Measurements from ENCODE around the gene ARHGEF9.

The ARHGEF9 gene

GRCh38 chrX:63747331-63747730, 37.7 kb downstream of the ARHGEF9 start:
- H3K4me3 ChIP-seq (ENCODE audit: low read depth, low read length) = no peak overlapping the region
- TF ChIP-seq CTCF (IDR thresholded peaks at IDR 0.05; ENCODE audit: low read depth, low read length, missing control alignments) = no peak
- DNase-seq (ENCODE audit: low read depth) = no peak

GRCh38 chrX:63746715-63747114, 38.3 kb downstream of the ARHGEF9 start:
- TF ChIP-seq CTCF (IDR thresholded peaks at IDR 0.05; ENCODE audit: low read depth, low read length, missing control alignments) = no peak
- no peak for DNase-seq (ENCODE audit: low read depth)
- H3K4me3 ChIP-seq (ENCODE audit: low read depth, low read length) = no peak overlapping the region

GRCh38 chrX:63746278-63746677, 38.7 kb downstream of the ARHGEF9 start:
- no peak for TF ChIP-seq CTCF (IDR thresholded peaks at IDR 0.05; ENCODE audit: low read depth, low read length, missing control alignments)
- no peak for DNase-seq (ENCODE audit: low read depth)
- no peak overlapping the region for H3K4me3 ChIP-seq (ENCODE audit: low read depth, low read length)

GRCh38 chrX:63744850-63745394, 40.1 kb downstream of the ARHGEF9 start:
- TF ChIP-seq CTCF (IDR thresholded peaks at IDR 0.05; ENCODE audit: low read depth, low read length, missing control alignments) = no peak
- DNase-seq (ENCODE audit: low read depth) = no peak
- H3K4me3 ChIP-seq (ENCODE audit: low read depth, low read length) = no peak overlapping the region

- DNase-seq (ENCODE audit: low read depth) = no peak
- H3K4me3 ChIP-seq (ENCODE audit: low read depth, low read length) = no peak overlapping the region
- TF ChIP-seq CTCF (IDR thresholded peaks at IDR 0.05; ENCODE audit: low read depth, low read length, missing control alignments) = no peak
These were observed 41.4 kb downstream of the ARHGEF9 start for GRCh38 chrX:63743596-63743995.

GRCh38 chrX:63740382-63740781, 44.6 kb downstream of the ARHGEF9 start:
- H3K4me3 ChIP-seq (ENCODE audit: low read depth, low read length) = no peak overlapping the region
- DNase-seq (ENCODE audit: low read depth) = no peak
- no peak for TF ChIP-seq CTCF (IDR thresholded peaks at IDR 0.05; ENCODE audit: low read depth, low read length, missing control alignments)

- peak; percentile 16 for TF ChIP-seq CTCF (IDR thresholded peaks at IDR 0.05; ENCODE audit: low read depth, low read length, missing control alignments)
- H3K4me3 ChIP-seq (ENCODE audit: low read depth, low read length) = no peak overlapping the region
- no peak for DNase-seq (ENCODE audit: low read depth)
These were observed 45.1 kb downstream of the ARHGEF9 start for GRCh38 chrX:63739885-63740284.
